ENCODE data around the gene RHBDF2. TPM values are rescaled to one million over a fixed set of nuclear protein-coding genes. Genes with fewer than 3 reads are reported as not detected.

Gene RHBDF2
- polyA plus RNA-seq, 1 donor (not counting 4 experiments of a cell fraction or from before 2014, with no cell fraction given) = 14.9 TPM

- no peaks in the 10 kb centered on the region for H4K20me1 ChIP-seq (ENCODE audit: control insufficient read depth, extremely low read depth, insufficient read depth, low read length)
- no peaks in the 10 kb centered on the region for H3K9me3 ChIP-seq (ENCODE audit: control insufficient read depth, low read depth, low read length)
- H2AFZ ChIP-seq (ENCODE audit: control insufficient read depth, low read length) = no peak overlapping the region
- no peak for TF ChIP-seq CTCF (optimal IDR thresholded peaks at IDR 0.05 in 1 of 3, IDR thresholded peaks at IDR 0.05 in 1 of 3, conservative IDR thresholded peaks at IDR 0.05 in 1 of 3; ENCODE audit: extremely low read depth in 1 of 3, insufficient read depth in 2 of 3, low read length in 3 of 3)
- TF ChIP-seq EZH2 (IDR thresholded peaks at IDR 0.05; ENCODE audit: low read length) = no peak
- peak overlapping the region in 1 of 3 experiments; percentile 8 for H3K4me3 ChIP-seq (ENCODE audit: control insufficient read depth in 2 of 3, extremely low read depth in 1 of 3, insufficient read depth in 2 of 3, low read depth in 1 of 3, low read length in 3 of 3)
- H3K4me2 ChIP-seq (ENCODE audit: control insufficient read depth, extremely low read depth, insufficient read depth, low read depth, low read length) = no peak overlapping the region
- peaks cover 46% of the 10 kb centered on the region for H3K4me1 ChIP-seq (ENCODE audit: control insufficient read depth, extremely low read depth, insufficient read depth, low read length)
- dilution Hi-C loops (cut with MboI; ENCODE audit: extremely low pct_ligation_motif_present, low sequenced_read_pairs) = no loop called here
- no peak overlapping the region for H3K27ac ChIP-seq (ENCODE audit: control insufficient read depth, insufficient read depth, low read length)
- H3K9ac ChIP-seq (ENCODE audit: control insufficient read depth, extremely low read depth, insufficient read depth, low read length) = no peak overlapping the region
- no peaks in the 10 kb centered on the region for H3K9me1 ChIP-seq (ENCODE audit: control insufficient read depth, extremely low read depth, insufficient read depth, low read length)
- H3K27me3 ChIP-seq (ENCODE audit: control insufficient read depth, extremely low read depth, insufficient read depth, low read length) = peaks cover 12% of the 10 kb centered on the region
- peaks cover 14% of the 10 kb centered on the region for H3K79me2 ChIP-seq (ENCODE audit: control insufficient read depth, insufficient read depth, low read length)
- FAIRE-seq (no peak), DNase-seq (ENCODE audit: low read depth, low spot score) (no peak)
- peaks cover 0 to 5% of the 10 kb centered on the region in 2 experiments for H3K36me3 ChIP-seq (ENCODE audit: control insufficient read depth in 2 of 2, extremely low read depth in 1 of 2, insufficient read depth in 2 of 2, low read length in 2 of 2)
Observed at GRCh38 chr17:76549215-76549518, 47.9 kb upstream of the RHBDF2 start.

DNA sequence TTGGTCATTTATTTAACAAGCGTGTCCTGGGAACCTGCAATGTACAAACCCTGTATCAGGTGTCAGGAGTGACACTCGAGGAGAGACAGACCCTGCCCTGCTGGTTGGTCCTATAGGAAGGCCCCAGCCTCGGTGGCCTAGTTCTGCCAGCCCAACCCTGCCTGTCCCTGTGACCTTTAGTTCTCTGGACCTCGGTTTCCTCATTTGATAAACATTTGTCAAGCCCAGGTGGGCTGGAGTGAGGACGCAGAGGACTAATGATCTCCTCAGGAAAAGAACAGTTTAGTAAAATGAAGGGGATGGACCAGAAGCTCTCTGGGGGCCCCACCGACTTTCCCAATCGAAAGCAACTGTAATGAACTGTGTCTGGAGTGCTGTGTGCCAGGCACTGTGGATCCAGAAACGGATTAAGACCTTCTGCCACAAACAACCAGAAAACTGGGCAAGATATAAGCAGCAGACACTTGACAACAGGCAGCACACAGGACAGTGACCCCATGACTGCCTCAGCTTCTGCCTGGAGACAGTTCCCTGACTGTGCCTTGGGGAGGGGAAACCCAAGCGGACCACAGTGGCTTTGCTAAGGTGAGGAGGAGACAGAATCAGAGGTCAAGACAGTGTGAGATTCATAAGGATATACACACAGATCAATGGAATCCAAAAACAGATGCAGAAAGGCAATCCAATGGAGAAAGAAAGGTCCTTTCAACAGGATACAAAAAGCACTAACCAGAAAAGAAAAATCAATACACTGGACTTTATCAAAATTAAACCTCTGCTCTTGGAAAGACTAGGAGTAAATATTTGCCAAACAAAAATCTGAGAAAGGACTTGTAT lies 47.4 kb upstream of the RHBDF2 start:
- Histone ChIP-seq H2AFZ (ENCODE audit: control insufficient read depth, low read length) (no peak overlapping the region), H3K4me1 (ENCODE audit: control insufficient read depth, extremely low read depth, insufficient read depth, low read length) (peaks cover 46% of the 10 kb centered on the region), H3K27me3 (ENCODE audit: control insufficient read depth, extremely low read depth, insufficient read depth, low read length) (peaks cover 18% of the 10 kb centered on the region), H4K20me1 (ENCODE audit: control insufficient read depth, extremely low read depth, insufficient read depth, low read length) (no peaks in the 10 kb centered on the region), H3K27ac (ENCODE audit: control insufficient read depth, insufficient read depth, low read length) (no peak overlapping the region), H3K4me2 (ENCODE audit: control insufficient read depth, extremely low read depth, insufficient read depth, low read depth, low read length) (peak overlapping the region; percentile 34), H3K9me1 (ENCODE audit: control insufficient read depth, extremely low read depth, insufficient read depth, low read length) (no peaks in the 10 kb centered on the region), H3K79me2 (ENCODE audit: control insufficient read depth, insufficient read depth, low read length) (peaks cover 14% of the 10 kb centered on the region), H3K36me3 (ENCODE audit: control insufficient read depth in 2 of 2, extremely low read depth in 1 of 2, insufficient read depth in 2 of 2, low read length in 2 of 2) (peaks cover 0 to 5% of the 10 kb centered on the region in 2 experiments), H3K9me3 (ENCODE audit: control insufficient read depth, low read depth, low read length) (no peaks in the 10 kb centered on the region), H3K4me3 (ENCODE audit: control insufficient read depth in 2 of 3, extremely low read depth in 1 of 3, insufficient read depth in 2 of 3, low read depth in 1 of 3, low read length in 3 of 3) (peak overlapping the region in 1 of 3 experiments; percentile 0), H3K9ac (ENCODE audit: control insufficient read depth, extremely low read depth, insufficient read depth, low read length) (peak overlapping the region; percentile 9)
- DNase-seq (ENCODE audit: low read depth, low spot score) (no peak), FAIRE-seq (no peak)
- TF ChIP-seq CTCF (optimal IDR thresholded peaks at IDR 0.05 in 1 of 3, IDR thresholded peaks at IDR 0.05 in 1 of 3, conservative IDR thresholded peaks at IDR 0.05 in 1 of 3; ENCODE audit: extremely low read depth in 1 of 3, insufficient read depth in 2 of 3, low read length in 3 of 3) = no peak
- TF ChIP-seq EZH2 (IDR thresholded peaks at IDR 0.05; ENCODE audit: low read length) = no peak
- dilution Hi-C loops (cut with MboI; ENCODE audit: extremely low pct_ligation_motif_present, low sequenced_read_pairs) = no loop called here

Data from keratinocyte (primary cell).